ENCODE results near the gene TSSK6. TPM values are rescaled to one million over a fixed set of nuclear protein-coding genes. Genes with fewer than 3 reads are reported as not detected.

Gene TSSK6
- polyA plus RNA-seq, 4 donors: 1.6 to 3.4 (median 1.9) TPM

DNA sequence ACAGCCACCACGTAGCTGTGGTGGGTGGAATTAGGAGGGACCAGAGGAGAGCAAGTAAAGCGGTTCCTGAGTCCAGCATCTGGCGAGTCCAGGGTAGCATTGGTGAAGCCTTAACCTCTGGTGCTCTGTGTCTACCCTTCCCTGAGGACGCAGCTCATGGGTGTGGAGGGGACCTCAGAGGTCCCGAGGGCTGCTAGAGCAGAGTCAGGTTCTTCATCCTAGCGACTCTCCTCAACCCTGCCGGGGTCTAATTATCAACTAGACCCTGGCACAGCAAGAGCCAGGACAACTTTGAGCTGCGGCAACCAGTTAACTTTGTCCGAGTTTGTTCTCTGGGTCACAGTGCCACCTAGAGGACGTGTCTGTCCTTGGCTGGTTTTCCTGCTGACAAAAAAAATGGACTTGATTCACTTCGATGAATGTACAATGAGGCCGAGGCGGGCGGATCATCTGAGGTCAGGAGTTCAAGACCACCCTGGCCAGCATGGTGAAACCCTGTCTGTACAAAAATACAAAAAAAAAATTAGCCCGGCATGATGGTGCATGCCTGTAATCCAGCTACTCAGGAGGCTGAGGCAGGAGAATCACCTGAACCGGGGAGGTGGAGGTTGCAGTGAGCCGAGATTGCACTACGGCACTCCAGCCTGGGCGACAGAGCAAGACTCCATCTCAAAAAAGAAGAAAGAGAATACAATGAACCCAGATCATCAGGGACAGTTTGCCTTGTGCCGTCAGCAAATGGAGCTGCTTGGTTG, 25.0 kb downstream of the TSSK6 start:
- no peak for FAIRE-seq
- H3K4me3 ChIP-seq (ENCODE audit: low read depth in 1 of 3, low read length in 3 of 3): no peak overlapping the region
- no peaks in the 10 kb centered on the region for H3K9me3 ChIP-seq (ENCODE audit: control insufficient read depth in 2 of 2, insufficient read depth in 1 of 2, low read depth in 1 of 2, low read length in 1 of 2)
- DNase-seq: peak; percentile 83 to 86
- H3K27ac ChIP-seq (ENCODE audit: low read depth in 1 of 3, low read length in 2 of 3): peak overlapping the region; percentile 52 to 93 (median 73)
- 23 to 29% (median 27%) methylated on average over 20 of the region's 20 CpGs for WGBS, 3 donors
- peaks cover 8 to 42% (median 9%) of the 10 kb centered on the region in 3 donors for H3K4me1 ChIP-seq (ENCODE audit: control insufficient read depth in 3 of 3, insufficient read depth in 2 of 3, low read depth in 1 of 3, low read length in 2 of 3)
- H3K27me3 ChIP-seq (ENCODE audit: control insufficient read depth in 3 of 3, insufficient read depth in 3 of 3, low read length in 3 of 3): no peaks in the 10 kb centered on the region
- H3K36me3 ChIP-seq (ENCODE audit: control insufficient read depth in 3 of 3, insufficient read depth in 2 of 3, low read depth in 1 of 3, low read length in 3 of 3): peaks cover 13 to 75% (median 13%) of the 10 kb centered on the region in 3 donors

DNA sequence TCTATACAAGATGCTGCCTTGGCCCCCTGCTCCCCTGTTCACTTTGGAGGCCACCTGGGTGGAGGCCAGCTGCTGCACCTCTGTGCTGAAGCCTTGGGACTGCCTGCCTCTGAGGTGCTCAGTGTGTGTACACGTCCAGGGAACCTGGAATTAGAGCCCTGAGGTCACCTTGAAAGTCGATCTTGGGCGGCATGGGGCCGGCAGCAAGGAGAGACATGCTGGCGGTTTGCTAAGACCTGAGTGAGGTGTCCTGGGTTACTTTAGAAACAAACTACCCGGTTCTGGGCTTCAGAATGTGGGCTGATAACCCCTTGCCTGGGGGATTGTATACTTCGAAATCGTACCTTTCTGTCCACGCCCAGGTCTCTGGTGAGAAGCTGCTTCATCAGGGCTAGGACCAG, 25.5 kb downstream of the TSSK6 start:
- Histone ChIP-seq H3K36me3 (ENCODE audit: control insufficient read depth in 3 of 3, insufficient read depth in 2 of 3, low read depth in 1 of 3, low read length in 3 of 3) (peaks cover 13 to 76% (median 13%) of the 10 kb centered on the region in 3 donors), H3K27ac (ENCODE audit: low read depth in 1 of 3, low read length in 2 of 3) (peak overlapping the region; percentile 52 to 93 (median 73)), H3K4me1 (ENCODE audit: control insufficient read depth in 3 of 3, insufficient read depth in 2 of 3, low read depth in 1 of 3, low read length in 2 of 3) (peaks cover 8 to 44% (median 9%) of the 10 kb centered on the region in 3 donors), H3K9me3 (ENCODE audit: control insufficient read depth in 2 of 2, insufficient read depth in 1 of 2, low read depth in 1 of 2, low read length in 1 of 2) (no peaks in the 10 kb centered on the region), H3K27me3 (ENCODE audit: control insufficient read depth in 3 of 3, insufficient read depth in 3 of 3, low read length in 3 of 3) (no peaks in the 10 kb centered on the region), H3K4me3 (ENCODE audit: low read depth in 1 of 3, low read length in 3 of 3) (no peak overlapping the region)
- FAIRE-seq: no peak
- 56 to 72% (median 57%) methylated on average over 9 of the region's 9 CpGs for WGBS, 3 donors
- DNase-seq: peak in 1 of 2 donors; percentile 28

DNA sequence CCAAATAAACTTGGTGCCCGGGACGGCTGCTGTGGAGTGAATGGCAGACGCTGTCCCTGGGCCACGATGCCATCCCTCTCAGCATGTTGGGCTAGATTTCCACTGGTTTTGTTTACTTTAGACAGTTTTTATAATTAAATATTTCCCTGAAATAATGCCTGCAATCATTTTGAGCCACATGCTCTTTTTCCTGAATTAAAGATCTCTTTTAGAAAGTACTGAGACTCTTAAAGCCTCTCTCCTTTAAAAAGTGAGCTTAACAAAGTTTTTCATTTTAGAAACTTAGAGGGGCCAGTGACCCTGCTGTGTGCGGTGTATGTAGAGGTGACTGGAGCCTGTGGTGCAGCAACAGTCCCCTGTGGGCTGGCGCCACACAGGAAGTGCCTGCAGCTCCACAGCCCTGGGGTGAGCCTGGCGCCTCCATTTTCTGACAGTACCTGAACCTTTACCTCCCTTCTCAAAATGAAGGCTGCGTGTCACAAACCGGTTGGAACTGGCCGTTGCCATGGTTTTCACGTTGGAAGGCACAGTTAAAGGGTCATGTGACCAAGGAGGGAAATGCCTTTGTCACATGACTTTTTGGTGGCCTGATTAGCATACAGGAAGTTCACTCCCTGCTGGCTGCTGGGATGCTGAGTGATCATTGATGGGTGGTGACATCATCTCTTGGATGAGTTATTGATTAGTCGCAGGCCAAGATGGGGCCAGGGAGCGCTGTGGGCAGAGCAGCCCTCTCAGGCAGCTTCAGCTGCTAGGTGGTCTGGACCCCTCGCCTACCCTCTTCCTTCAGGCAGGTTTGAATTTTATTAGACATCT, 26.3 kb downstream of the TSSK6 start:
- Histone ChIP-seq H3K27ac (ENCODE audit: low read depth in 1 of 3, low read length in 2 of 3) (peak overlapping the region; percentile 52 to 93 (median 73)), H3K4me3 (ENCODE audit: low read depth in 1 of 3, low read length in 3 of 3) (no peak overlapping the region), H3K36me3 (ENCODE audit: control insufficient read depth in 3 of 3, insufficient read depth in 2 of 3, low read depth in 1 of 3, low read length in 3 of 3) (peaks cover 7 to 73% (median 13%) of the 10 kb centered on the region in 3 donors), H3K9me3 (ENCODE audit: control insufficient read depth in 2 of 2, insufficient read depth in 1 of 2, low read depth in 1 of 2, low read length in 1 of 2) (no peaks in the 10 kb centered on the region), H3K4me1 (ENCODE audit: control insufficient read depth in 3 of 3, insufficient read depth in 2 of 3, low read depth in 1 of 3, low read length in 2 of 3) (peaks cover 8 to 44% (median 9%) of the 10 kb centered on the region in 3 donors), H3K27me3 (ENCODE audit: control insufficient read depth in 3 of 3, insufficient read depth in 3 of 3, low read length in 3 of 3) (no peaks in the 10 kb centered on the region)
- DNase-seq (peak; percentile 84 to 95), FAIRE-seq (no peak)
- 24 to 37% (median 33%) methylated on average over 14 of the region's 14 CpGs for WGBS, 3 donors

DNA sequence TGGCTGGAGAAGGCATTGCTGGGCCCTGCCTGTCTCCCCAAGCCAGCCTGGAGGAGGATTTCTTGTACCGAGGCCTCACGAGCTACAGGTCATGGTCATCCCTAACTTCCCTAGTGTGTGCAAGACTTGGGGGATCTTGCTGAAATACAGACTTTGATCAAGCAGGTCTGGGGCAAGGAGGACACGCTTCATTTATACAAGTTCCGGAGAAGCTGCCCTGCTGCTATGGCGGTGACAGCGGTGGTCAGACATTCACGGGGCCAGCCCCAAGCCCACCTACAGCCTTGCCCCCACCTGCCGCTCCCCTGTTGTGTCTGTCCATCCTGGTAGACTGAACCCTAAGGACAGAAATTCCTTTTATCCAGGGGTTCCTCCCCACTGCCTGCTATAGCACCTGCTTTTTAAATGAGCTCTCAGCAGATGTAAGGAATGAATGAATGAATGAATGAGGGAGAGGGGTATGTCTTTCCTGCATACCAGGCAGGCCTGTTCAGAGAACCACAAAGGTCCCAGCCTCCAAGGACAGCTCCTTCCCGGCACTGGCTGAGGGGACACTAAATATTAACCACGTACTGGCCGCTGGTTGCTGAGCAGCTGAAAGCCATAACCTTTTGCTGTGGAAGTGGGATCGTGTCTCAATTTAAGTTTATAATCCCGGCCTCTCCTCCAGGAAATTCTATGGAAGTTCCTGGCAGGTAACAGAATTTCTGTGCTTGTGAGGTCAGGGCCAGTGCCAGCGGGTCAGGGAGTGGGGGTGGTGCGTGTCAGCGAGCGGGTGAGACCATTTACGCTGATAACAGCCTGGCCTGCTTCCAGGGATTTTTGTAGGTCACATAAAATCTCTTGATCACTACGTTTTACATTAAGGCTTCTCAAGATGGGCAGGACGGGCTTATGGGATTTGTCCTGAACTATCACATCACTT, 27.1 kb downstream of the TSSK6 start:
- DNase-seq: peak; percentile 36 to 56
- H3K4me3 ChIP-seq (ENCODE audit: low read depth in 1 of 3, low read length in 3 of 3): no peak overlapping the region
- 40 to 54% (median 50%) methylated on average over 20 of the region's 20 CpGs for WGBS, 3 donors
- H3K27me3 ChIP-seq (ENCODE audit: control insufficient read depth in 3 of 3, insufficient read depth in 3 of 3, low read length in 3 of 3): no peaks in the 10 kb centered on the region
- H3K9me3 ChIP-seq (ENCODE audit: control insufficient read depth in 2 of 2, insufficient read depth in 1 of 2, low read depth in 1 of 2, low read length in 1 of 2): no peaks in the 10 kb centered on the region
- peaks cover 8 to 44% (median 9%) of the 10 kb centered on the region in 3 donors for H3K4me1 ChIP-seq (ENCODE audit: control insufficient read depth in 3 of 3, insufficient read depth in 2 of 3, low read depth in 1 of 3, low read length in 2 of 3)
- peak overlapping the region; percentile 2 to 93 (median 73) for H3K27ac ChIP-seq (ENCODE audit: low read depth in 1 of 3, low read length in 2 of 3)
- H3K36me3 ChIP-seq (ENCODE audit: control insufficient read depth in 3 of 3, insufficient read depth in 2 of 3, low read depth in 1 of 3, low read length in 3 of 3): peaks cover under 1 to 72% (median 5%) of the 10 kb centered on the region in 3 donors
- no peak for FAIRE-seq

DNA sequence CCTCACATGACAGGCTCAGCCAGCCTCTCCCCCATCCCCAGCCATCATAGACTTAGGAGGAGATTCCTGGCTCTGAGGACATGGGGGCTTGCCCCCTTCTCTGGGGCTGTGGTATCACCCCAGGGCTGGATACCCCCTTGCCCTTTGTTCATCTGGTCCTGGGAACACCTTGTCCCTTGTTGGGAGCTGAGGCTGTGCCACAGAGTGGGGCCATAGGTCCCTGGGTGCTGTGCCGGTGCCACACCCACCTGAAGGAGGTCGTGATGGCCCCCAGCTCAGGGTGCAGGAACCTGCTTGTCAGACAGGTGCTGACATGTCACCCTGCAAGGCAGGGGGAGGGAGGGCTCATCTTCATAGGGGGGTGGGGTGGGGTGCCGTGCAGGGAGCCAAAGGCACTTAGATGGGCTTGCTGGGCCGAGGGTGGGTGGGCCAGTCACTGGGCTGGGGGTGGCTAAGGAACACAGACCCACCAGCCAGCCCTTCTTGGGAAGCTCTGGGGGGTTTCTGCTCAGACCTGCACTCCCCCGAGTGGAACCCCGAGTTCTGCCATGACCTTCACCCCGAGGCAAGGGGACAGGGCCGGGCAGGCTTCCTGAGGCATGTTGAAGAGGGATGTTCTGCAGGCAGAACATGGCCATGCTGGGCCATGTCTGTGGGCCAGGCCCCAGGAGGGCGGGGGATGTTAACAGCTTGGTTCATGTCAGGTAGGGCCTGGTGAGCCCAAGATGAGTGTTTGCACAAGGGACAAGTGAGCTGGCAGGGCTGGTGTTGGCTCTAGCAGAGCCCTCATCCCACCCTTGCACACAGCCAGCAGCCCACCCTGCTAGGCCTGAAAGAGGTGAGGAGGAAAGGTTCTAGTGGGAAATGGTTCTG, 28.0 kb downstream of the TSSK6 start:
- H3K4me1 ChIP-seq (ENCODE audit: control insufficient read depth in 3 of 3, insufficient read depth in 2 of 3, low read depth in 1 of 3, low read length in 2 of 3): peaks cover 8 to 52% (median 9%) of the 10 kb centered on the region in 3 donors
- peak; percentile 4 to 18 for DNase-seq
- H3K27me3 ChIP-seq (ENCODE audit: control insufficient read depth in 3 of 3, insufficient read depth in 3 of 3, low read length in 3 of 3): no peaks in the 10 kb centered on the region
- FAIRE-seq: no peak
- peak overlapping the region; percentile 2 to 93 (median 73) for H3K27ac ChIP-seq (ENCODE audit: low read depth in 1 of 3, low read length in 2 of 3)
- H3K36me3 ChIP-seq (ENCODE audit: control insufficient read depth in 3 of 3, insufficient read depth in 2 of 3, low read depth in 1 of 3, low read length in 3 of 3): peaks cover 0 to 71% (median 3%) of the 10 kb centered on the region in 3 donors
- WGBS, 3 donors: 56 to 72% (median 57%) methylated on average over 9 of the region's 9 CpGs
- H3K4me3 ChIP-seq (ENCODE audit: low read depth in 1 of 3, low read length in 3 of 3): no peak overlapping the region
- H3K9me3 ChIP-seq (ENCODE audit: control insufficient read depth in 2 of 2, insufficient read depth in 1 of 2, low read depth in 1 of 2, low read length in 1 of 2): no peaks in the 10 kb centered on the region

DNA sequence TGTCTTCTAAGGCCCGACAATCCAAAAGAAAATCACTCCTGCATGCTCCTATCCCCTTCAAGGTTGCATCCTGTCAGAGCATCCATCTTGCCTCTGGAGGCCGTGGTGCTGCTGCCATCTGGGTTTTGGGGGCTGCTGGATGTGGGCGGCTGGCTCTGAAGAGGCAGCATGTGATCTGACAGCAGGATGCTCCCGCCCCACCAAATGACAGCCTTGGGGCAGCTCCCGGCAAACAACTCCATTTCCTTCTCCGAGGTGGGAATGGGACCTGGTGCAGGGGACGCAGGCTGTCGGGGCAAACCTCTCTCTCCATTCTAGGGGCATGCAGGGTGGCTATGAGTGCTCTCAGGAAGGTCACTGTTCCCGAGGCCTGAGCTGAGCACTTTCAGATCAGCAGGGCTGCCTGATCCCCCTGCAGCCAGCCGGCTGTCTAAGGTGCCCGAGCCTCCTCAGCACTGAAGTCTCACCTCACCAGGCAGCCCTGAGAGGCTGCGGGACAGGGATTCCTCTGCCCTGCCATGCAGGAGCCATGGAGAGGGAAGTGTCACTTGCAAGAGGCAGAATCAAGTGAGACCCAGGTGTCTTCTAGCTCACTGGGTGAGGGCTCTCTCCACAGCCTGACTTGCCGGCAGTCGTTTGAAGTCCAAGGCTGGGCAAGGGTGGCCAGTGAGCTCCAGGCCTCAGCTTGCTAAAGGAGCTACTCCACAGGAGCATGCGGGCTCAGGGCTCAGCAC, 28.8 kb downstream of the TSSK6 start:
- Histone ChIP-seq H3K9me3 (ENCODE audit: control insufficient read depth in 2 of 2, insufficient read depth in 1 of 2, low read depth in 1 of 2, low read length in 1 of 2) (no peaks in the 10 kb centered on the region), H3K4me3 (ENCODE audit: low read depth in 1 of 3, low read length in 3 of 3) (no peak overlapping the region), H3K36me3 (ENCODE audit: control insufficient read depth in 3 of 3, insufficient read depth in 2 of 3, low read depth in 1 of 3, low read length in 3 of 3) (peaks cover 0 to 67% (median 0%) of the 10 kb centered on the region in 3 donors), H3K27me3 (ENCODE audit: control insufficient read depth in 3 of 3, insufficient read depth in 3 of 3, low read length in 3 of 3) (no peaks in the 10 kb centered on the region), H3K27ac (ENCODE audit: low read depth in 1 of 3, low read length in 2 of 3) (no peak overlapping the region), H3K4me1 (ENCODE audit: control insufficient read depth in 3 of 3, insufficient read depth in 2 of 3, low read depth in 1 of 3, low read length in 2 of 3) (peaks cover 8 to 52% (median 9%) of the 10 kb centered on the region in 3 donors)
- 82 to 85% (median 84%) methylated on average over 15 of the region's 15 CpGs for WGBS, 3 donors
- FAIRE-seq (no peak), DNase-seq (peak in 1 of 2 donors; percentile 15)

DNA sequence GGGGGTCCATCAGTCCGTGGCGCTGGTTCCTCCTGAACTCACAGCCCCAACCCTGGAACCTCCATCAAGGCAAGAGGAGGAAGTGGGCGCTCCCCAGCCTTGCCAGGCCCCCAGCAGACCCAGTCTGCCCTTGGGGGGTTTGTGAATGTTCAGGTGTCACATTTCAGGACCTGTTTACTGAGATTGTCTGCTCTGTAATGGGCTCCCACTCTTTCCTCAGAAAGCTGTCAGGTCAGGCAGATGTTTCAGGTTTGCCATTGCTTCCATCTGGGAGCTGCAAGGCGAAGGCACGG, 29.4 kb downstream of the TSSK6 start:
- Histone ChIP-seq H3K4me1 (ENCODE audit: control insufficient read depth in 3 of 3, insufficient read depth in 2 of 3, low read depth in 1 of 3, low read length in 2 of 3) (peaks cover 8 to 52% (median 9%) of the 10 kb centered on the region in 3 donors), H3K9me3 (ENCODE audit: control insufficient read depth in 2 of 2, insufficient read depth in 1 of 2, low read depth in 1 of 2, low read length in 1 of 2) (no peaks in the 10 kb centered on the region), H3K27ac (ENCODE audit: low read depth in 1 of 3, low read length in 2 of 3) (no peak overlapping the region), H3K36me3 (ENCODE audit: control insufficient read depth in 3 of 3, insufficient read depth in 2 of 3, low read depth in 1 of 3, low read length in 3 of 3) (peaks cover 0 to 68% (median 0%) of the 10 kb centered on the region in 3 donors), H3K4me3 (ENCODE audit: low read depth in 1 of 3, low read length in 3 of 3) (no peak overlapping the region), H3K27me3 (ENCODE audit: control insufficient read depth in 3 of 3, insufficient read depth in 3 of 3, low read length in 3 of 3) (no peaks in the 10 kb centered on the region)
- FAIRE-seq (no peak), DNase-seq (no peak)
- 94 to 99% (median 97%) methylated on average over 5 of the region's 5 CpGs for WGBS, 3 donors

Measured in small intestine (tissue), 7 donors.